NCI-H1105 (cell line): Measurements from ENCODE around the gene FAM53A.
"Not testable (repeated sequence)": the region's sequence is repeated elsewhere in the genome, so short reads cannot be mapped to it uniquely, and the experiment has no call there.

Experiments used
- DNase-seq: peaks from one replicate; lab custom pipeline; 2025; lab: John Stamatoyannopoulos, UW

The FAM53A gene

DNA sequence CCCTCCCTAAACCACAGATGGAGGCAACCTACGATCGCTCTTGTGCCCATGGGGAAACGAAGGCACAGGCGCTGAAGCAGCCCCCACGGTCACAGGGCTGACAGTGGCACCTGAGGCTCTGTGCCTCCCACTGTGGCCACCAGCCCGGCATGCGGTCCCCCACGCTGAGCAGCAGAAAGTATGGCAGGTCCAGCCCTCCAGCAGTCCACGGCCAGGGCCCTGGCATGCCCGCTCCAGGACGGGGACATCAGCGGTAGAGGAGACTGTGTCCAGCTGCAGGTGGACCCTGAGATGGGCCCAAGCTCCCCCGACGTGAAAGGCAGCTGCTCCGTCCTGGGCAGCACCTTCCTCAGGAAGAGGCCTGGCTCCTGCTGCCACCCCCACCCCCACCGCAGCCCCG lies 61.2 kb downstream of the FAM53A start:
- DNase-seq, result no peak

DNA sequence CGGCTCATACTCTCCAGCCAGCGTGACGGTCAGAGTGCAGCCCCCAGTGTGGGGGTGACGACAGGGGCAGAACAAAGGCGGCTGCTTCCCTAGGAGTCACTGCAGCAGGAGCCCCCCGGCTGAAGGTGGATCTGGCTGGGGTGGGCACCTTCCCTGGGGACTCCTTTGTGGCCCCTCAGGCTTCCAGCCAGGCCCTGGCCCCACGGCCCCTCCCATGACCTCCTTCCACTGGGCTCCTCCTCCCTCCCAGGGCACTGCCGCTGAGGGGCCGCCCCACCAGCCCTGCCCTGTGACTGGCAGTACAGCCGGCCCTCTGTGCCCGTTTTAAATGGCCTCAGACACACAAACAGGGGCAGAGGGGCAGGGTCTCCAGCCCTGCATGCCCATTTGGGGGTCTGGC lies 61.9 kb downstream of the FAM53A start:
- DNase-seq, result no peak

DNA sequence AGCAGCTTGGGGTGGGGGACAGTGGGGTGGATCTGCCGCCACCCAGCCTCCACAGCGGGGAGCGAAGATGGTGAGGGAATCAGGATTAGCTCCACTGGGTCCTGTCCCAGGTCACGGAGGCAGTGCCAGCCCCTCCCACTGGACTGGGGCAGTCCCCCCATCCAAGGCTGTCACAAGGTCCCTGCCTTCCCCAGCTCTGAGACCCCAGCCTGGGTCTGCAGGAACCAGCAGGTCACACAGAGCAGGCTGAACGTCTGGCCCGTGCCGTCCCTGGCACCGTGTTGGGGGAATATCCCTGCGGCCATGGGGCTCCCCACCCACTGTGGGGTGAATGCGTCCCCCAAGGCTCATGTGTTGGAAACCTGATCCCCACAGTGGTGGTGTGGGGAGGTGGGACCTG lies 62.6 kb downstream of the FAM53A start:
- DNase-seq, result no peak

DNA sequence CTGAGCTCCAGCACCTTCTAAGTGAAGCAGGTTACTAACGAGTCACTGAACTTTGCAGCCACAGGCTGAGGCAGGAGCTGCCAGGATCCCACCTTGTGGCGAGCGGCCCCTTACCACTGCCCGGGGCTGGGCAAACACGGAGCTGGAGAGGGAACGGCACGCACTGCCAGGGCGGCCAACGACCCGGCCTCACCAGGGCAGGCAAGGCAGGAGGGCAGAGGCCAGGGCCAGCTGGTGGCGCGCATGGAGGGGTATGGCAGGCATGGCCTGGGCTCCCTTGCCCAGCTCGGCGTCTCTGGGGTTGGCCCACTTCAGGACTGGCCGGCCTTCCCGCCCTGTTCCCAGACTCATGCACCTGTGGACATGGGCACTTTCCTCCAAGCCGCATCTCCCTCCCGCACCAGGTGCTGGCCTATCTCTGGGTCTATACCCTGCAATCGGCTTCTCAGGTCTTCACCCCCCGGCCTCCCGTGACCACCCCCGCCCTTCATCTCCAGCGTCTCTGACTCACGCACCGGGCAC lies 64.9 kb downstream of the FAM53A start:
- DNase-seq, result no peak

DNA sequence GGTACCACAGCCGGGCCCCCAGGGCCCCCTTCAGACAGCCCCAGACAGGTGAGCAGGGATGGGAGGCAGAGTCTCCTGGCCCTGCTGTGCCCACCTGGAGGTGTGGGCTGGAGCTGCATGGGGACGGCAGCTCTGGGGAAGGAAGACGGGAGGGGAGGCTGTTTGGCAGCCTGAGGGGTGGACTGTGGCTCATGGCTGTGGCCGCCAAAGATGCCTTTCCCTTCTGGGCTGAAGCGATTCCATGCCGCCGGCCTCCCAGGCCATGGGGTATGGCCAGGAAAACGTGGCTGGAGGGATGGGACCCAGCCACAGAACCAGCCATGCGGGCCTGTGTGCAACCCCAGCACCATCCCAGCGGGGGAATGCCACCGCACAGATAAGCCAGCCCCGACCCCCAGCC lies 65.7 kb downstream of the FAM53A start:
- no peak for DNase-seq

DNA sequence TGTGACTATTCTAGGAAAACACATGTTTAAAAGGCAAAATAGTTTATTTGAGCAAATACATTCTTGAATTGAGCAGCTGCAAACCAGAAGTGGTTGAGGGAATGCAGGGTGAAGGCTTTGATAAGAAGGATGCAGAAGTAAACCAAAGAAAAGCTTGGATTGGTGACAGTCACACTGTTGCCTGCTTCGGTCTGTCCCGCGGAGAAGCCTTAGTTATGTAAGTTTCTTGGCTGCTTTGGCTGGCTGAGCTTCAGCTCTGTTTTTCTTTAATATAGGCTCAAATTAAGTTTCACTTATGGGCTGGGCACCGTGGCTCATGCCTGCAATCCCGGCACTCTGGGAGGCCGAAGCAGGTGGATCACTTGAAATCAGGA lies 67.6 kb downstream of the FAM53A start:
- no peak for DNase-seq

DNA sequence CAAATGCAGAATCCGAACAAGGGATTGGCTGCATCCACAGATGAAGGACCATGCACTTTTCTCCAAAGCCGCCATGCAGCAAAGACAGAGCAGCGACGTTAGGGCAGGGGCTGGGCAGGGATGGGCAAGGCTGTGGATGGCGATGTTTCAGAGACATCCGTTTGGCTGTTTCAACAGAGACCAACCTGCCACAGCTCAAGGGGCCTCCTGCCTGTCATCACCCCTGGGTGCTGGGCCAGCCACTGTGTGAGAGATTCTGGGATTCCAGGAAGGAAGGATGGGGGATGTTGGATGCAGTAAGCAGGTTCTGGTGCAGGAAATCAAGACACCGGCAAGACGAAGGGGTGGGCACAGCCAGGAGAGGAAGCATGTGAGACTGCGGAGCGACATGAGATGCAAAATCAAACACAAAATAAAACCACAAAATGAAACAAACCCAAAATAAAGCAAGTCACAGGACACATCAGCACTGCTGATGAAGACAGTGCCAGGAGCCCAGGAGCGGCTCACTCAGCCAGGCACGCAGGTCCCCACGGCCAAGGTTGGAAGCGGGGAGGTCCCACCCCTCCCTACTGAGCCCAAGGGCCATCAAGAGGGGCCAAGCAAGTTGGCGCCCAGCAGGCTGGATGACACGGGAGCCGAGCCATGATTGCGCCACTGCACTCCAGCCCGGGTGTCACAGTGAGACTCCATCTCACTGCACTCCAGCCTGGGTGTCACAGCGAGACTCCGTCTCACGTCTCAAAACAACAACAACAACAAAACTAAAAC lies 68.1 kb downstream of the FAM53A start:
- DNase-seq, result no peak

DNA sequence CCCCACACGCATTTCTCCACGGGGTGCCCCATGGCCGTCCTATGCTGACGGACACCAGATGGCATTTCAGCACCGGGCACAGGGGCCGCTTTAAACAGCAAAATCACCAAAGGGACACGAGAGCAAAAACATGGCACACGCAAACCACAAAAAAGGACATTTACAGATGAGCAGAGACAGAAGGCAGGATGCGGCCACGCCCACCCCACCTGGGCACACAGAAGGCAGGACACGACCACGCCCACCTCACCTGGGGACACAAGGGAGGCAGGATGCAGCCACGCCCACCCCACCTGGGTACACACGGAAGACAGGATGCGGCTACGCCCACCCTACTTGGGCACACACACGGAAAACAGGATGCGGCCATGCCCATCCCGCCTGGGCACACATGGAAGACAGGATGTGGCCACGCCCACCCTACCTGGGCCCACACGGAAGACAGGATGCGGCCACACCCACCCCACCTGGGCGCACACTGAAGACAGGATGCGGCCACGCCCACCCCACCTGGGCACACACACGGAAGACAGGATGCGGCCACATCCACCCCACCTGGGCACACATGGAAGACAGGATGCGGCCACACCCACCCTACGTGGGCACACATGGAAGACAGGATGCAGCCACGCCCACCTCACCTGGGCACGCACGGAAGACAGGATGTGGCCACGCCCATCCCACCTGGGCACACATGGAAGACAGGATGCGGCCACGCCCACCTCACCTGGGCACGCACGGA lies 69.1 kb downstream of the FAM53A start:
- no peak for DNase-seq

DNA sequence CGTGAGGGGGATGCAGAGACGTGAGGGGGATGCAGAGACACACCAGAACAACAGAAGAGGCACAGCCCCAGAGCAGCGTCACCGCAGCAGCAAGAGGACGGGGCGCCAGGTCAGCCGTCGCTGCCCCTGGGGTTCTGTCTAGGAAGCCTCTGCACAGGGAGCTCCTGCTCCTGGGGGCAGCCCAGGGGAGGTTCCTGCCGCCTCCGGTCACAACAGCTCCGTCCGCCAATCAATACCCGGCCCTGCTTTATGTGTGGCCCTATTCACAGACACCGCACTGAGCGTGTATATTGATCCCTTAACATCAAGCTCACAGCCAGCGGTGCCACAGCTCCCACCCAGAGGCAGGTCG lies 69.6 kb downstream of the FAM53A start:
- DNase-seq, result no peak

DNA sequence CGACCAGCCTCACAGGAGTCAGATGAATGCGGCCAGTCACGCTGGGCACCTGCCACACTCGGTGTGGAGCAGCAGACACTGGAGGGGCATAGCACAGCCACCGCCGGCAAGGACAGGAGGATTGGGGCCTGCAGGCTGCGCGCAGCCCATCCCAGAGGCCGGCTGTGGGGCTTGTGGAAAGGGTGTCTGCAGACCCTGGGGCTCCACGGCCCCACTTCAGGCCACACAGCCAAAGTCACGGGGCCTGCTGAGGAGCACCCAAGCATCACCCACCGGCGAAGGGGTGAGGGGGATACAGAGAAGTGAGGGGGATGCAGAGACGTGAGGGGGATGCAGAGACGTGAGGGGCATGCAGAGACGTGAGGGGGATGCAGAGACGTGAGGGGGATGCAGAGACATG lies 70.1 kb downstream of the FAM53A start:
- DNase-seq, result no peak

DNA sequence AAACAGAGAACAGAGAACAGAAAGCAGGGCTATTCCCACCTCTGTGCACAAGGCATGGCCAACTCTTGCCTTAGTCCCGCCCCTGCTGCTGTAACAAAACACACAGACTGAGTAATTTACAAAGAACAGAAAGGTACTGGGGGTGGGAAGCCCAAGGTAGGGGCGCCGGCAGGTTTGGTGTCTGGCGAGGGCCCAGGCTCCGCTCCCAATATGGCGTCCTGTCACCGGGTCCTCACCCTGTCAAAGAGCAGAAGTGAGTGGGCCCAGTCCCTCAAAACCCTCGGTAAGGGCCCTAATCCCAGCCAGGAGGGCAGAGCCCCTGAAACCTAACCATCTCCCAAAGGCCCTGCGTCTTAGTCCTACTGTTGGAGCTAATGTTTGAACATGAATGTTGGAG lies 71.0 kb downstream of the FAM53A start:
- DNase-seq, result no peak

DNA sequence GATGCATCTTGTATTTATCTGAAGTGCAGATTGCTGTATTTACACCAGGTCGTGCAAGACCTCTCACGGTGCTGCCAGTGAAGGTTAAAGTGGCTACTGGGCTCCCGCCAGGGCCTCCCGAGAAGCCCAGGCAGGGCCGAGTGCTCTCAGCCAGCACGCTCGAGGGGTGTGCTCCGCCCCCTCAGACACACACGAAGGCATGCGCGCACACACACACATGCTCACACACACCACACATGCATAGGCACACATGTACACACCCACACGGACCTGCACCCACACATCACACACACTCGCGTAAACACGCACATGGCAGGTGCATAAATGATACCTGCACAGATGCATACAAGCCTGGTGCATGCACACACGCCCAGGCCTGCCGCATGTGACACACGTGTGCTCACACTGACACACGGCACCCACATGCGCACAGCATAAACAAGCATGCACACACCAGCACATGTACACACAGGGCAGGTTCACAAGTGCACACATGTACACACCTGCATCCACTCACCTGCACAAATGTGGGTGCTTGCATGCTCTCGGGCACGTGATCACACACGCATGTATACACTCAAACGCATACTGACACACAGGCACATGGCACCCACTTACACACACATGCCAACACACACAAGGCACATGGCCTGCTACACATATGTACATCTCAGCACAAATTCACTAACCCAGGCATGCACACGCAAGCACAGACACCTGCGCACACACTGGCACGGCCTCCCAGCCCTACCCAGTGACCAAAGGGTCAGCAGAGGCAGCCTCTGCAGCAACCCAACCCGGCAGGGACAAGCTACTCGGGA lies 71.6 kb downstream of the FAM53A start:
- no peak for DNase-seq

DNA sequence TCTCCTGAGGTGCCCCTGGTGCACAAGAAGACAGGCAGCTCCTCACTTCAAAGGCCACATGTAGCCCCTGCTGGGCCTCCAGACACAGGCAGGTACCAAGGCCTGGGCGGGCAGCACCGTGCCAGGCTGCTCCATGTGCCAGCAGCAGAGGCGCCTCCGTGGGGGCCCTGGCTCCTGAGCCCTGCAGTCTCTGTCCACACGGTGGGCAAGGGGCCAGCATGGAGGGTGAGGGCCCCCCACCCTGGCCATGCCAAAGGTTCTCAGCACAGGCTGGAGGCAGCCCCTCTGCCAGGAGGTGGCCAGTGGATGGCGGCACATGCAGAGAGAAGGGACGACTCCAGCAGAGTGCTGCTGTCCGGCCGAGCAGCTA lies 72.6 kb downstream of the FAM53A start:
- no peak for DNase-seq

DNA sequence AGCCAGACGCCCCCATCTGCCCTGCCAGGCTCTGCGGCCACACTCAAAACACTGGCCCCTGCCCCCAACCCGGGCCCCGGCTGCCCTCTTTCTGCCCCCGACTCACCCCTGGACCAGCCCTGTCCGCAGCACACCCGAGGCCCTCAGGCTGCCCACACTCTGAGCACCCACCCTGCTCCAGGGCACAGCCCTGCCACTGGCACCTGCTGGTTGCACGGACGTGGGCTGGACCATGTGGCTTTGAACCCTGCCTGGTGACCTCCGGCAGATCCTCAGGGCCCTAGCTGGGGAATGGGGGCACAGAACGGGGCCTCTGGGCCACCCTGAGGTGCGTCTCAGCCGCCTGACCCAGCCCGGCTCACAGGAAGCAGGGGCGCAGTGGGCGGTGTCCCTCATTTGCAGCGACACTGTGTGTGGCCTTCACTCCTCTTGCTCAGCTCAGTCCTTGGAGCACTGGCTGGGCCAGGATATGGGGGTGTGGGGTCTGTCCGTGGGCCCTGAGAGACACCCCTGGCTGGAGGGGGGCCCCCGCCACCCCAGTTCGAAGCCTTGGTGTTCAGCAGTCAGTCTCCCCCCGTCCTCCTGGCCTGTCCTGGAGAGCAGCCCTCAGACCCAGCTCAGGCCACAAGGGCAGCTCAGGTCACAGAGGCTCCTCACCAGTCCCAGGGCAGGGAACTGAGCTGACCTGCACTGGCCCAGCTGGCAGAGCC lies 73.2 kb downstream of the FAM53A start:
- no peak for DNase-seq

DNA sequence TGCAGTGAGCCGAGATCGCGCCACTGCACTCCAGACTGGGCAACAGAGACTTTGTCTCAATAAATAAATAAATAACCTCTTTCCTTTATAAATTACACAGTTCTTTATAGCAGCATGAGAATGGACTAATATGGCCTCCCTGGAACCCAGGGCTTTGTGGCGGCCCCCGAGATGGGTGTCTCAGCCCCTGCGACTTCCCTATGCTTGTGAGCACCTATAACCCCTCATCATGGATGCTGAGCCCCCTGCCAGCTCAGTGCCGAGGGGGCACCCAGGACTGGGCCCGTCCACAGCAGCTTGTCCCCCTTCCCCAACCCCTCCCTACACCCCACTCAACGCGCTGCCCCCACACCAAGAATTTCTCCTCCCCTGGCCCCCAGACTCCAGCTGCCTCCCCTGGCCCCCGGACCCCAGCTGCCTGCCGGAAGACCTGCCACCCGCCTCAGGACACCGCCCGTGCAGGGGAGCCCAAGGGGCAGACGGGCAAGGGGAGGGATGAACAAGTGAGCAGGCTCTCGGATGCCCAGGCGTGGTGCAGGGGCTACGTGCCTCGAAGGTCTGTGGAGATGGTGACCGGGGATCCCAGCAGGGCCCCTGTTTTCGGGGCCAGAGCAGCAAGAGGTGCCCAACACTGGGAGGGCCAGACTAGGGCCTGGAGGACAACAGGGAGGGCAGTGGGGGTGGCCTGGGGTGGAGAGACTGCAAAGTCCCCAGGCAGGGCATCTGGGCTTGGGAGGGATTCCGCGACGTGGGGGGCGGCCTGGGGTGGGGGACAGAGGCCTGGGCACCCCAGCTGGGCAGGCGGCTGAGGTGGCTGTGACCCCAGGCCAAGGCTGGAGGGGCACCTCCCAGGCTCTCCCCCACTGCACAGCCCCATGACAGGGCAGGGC lies 74.0 kb downstream of the FAM53A start:
- DNase-seq, result no peak

DNA sequence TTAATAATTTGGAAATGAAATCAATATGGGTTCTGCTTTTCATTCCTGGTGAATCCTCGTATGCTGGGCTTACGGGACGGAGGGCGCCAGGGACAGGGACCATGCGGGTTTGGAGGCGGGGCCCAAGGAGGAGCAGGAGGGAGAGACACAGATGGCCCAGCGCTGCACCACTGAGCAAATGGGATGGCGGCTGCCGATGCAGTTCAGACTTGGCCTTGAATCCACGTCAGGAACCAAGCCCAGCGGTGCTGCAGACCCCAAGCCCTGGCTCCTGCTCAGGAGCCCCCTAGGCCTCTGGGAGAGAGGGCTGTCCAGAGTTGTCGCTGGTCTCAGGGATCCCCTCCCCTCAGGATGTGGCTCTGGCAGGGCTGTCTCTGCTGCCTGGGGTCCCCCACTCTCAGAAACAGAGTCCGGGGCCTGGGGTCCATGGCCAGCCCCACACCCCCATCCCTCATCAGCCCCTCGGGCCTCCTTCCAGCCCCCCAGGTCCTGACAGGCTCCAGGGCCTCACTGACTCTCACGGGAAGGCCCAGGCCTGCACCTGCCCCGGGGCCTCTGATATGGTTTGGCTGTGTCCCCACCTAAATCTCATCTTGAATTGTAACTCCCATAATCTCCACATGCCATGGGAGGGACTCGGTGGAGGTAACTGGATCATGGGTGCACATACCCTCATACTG lies 75.2 kb downstream of the FAM53A start:
- no peak for DNase-seq

DNA sequence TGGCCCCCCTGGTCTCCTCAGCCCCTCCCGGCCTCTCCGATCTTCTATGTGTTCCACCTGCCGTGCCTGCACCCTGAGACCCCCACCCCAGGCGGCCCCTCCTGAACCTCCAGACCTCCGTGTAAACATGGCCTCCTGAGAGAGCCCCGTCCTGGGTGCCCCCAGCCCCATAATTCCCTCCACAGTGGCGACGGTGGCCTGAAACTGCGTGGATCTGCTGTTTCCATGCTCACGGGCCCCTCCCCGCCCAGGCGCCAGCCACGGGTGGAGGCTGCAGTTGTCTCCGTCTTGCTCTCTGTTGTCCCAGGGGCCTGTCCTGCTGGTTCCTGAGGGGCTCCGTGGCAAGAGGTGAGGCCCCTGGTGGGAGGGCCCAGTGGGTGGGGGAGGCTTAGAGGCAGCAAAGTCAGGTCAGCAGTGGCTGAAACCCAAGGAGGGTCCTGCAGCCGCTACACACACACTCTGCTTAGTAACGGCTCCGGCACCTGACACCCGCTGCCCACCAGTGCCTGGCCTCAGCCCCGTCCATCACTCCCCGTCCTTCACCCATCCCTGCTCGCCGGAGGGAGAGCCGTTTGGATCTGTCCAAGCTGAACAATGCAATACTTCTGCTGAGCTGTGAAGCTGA lies 75.8 kb downstream of the FAM53A start:
- DNase-seq, result no peak

DNA sequence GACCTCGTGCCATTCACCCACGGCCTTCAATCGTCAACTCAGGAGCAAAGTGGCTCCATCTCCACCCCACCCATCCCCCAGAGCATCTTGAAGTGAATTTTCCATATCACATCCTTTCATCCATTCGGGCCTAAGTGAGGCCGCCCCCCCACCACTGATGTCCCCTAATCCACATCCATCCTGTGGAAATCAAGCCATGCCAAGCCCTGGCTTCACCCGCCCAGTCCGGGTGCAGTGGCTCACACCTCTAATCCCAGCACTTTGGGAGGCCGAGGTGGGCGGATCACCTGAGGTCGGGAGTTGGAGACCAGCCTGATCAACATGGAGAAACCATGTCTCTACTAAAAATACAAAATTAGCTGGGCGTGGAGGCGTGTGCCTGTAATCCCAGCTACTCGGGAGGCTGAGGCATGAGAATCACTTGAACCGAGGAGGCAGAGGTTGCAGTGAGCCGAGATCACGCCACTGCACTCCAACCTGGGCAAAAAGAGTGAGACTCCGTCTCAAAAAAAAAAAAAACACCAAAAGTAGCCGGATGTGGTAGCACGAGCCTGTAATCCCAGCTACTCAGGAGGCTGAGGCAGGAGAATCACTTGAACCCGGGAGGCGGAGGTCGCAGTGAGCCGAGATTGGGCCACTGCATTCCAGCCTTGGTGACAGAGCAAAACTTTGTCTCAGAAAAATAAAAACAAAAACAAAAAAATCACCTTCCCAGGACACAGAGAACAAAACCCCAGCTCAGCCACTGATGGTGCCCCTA lies 76.5 kb downstream of the FAM53A start:
- not testable (repeated sequence) for DNase-seq

DNA sequence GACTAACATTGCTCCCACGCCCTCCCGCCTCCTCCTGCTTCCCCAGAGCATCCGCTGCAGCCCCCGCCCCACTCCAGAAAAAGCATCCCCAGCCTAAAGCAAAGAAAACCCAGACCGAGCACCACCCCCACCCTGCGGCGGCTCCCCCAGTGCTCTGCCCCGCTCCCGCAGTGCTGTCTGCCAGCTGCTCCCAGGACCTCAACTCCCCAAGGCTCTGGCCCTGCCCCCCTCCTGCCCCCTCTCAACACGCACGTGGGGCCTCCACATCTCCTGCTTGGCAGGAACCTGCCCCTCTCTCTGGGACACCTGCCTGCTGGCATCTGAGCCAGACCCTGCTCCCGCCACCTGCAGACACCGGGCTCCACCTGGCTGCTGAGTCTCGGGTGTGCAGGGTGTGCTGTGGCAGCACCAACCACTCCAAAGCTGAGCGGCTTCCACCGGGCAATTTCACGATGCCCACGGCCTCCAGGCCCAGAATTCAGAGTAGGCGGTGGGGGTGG lies 79.4 kb downstream of the FAM53A start:
- DNase-seq, result peak; percentile 14
